Skin epidermis (tissue), 12 donors: Measurements from ENCODE around the gene CADPS2.
A peak's percentile ranks its signal among the peaks of the same experiment; 100 is the strongest.

Experiments
- H3K27ac ChIP-seq, 21 experiments: fragments of 200-600 bp; sonication (generic) in 11 of 21; one replicate each; pipeline ENCODE4 v1.5.0; 2020; ENCODE audit warnings: mild to moderate bottlenecking in 3 of 21, inconsistent platforms in 2 of 21, moderate library complexity in 2 of 21
- H3K4me3 ChIP-seq, 7 experiments: fragments of 200-600 bp; sonication (generic) in 2 of 7; one replicate each; pipeline ENCODE4 v1.5.0; 2020; ENCODE audit warnings: inconsistent platforms in 2 of 7, mild to moderate bottlenecking in 2 of 7, moderate library complexity in 1 of 7

Gene CADPS2

DNA sequence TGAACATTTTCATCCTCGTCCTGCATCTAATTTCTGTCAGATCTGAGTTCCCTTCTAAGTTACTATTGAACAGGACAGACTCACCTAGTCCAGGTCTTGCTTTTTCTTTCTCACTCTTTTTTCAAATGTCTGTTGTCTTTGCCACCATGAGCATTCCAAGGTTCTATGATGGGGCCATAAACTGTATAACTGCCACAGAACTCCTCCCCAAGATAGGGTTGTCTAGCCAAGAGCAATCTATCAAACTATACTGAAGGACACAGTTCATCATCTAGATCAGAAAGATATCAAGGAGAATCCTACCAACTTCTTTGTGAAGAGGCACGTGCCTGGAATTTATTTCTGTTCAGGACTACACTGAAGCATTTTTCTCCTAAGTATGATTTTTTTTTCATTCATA is 531.6 kb downstream of the CADPS2 start:
- no peak overlapping the region for H3K27ac ChIP-seq
- no peak overlapping the region for H3K4me3 ChIP-seq

- Histone ChIP-seq H3K27ac (no peak overlapping the region), H3K4me3 (no peak overlapping the region)
Observed at GRCh38 chr7:122352454-122352853, 533.8 kb downstream of the CADPS2 start.

- Histone ChIP-seq H3K27ac (no peak overlapping the region), H3K4me3 (no peak overlapping the region)
Observed at GRCh38 chr7:122350701-122351100, 535.6 kb downstream of the CADPS2 start.

DNA sequence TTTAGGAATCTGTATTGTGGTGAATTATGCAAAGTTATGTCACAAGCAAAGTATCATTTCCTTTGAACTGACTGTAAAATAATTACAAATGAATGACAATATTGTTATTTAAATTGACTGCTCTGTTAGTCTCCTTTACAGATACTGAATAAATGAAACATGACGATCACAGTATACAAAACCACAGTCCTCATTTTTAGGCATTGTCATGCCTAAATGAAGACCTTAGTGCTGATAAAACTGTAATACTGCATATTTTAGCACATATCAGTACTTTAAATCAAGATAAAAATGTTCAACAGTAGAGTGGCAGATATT is 542.0 kb downstream of the CADPS2 start:
- Histone ChIP-seq H3K4me3 (no peak overlapping the region), H3K27ac (no peak overlapping the region)

- Histone ChIP-seq H3K27ac (no peak overlapping the region), H3K4me3 (no peak overlapping the region)
Observed at GRCh38 chr7:122343601-122344302, 542.5 kb downstream of the CADPS2 start.

GRCh38 chr7:122340427-122340826 is 545.8 kb downstream of the CADPS2 start:
- Histone ChIP-seq H3K27ac (no peak overlapping the region), H3K4me3 (no peak overlapping the region)

- Histone ChIP-seq H3K27ac (no peak overlapping the region), H3K4me3 (no peak overlapping the region)
Observed at GRCh38 chr7:122339145-122339904, 546.9 kb downstream of the CADPS2 start.

DNA sequence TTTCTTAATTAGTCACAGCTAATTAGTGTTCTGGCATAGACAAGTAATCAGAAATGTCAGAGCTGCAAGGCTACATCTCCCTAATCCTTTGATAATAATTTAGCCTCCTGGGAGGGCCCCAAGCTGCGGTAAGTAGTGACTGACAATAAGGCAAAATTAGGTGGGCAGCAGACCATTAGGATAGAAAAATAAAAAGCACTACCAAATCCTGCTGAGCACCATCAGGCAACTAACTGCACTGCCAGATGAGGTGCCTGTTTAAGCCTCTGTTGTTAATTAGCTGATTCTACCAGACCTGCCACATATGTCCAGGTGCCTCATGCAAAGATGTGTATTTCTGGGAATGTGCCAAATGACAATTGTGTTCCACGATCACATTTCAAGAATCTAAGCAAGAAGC is 549.2 kb downstream of the CADPS2 start:
- H3K4me3 ChIP-seq, result no peak overlapping the region
- no peak overlapping the region for H3K27ac ChIP-seq

GRCh38 chr7:122329145-122329802 is 557.0 kb downstream of the CADPS2 start:
- Histone ChIP-seq H3K27ac (no peak overlapping the region), H3K4me3 (no peak overlapping the region)

GRCh38 chr7:122327969-122328368 is 558.3 kb downstream of the CADPS2 start:
- H3K4me3 ChIP-seq, result no peak overlapping the region
- no peak overlapping the region for H3K27ac ChIP-seq

DNA sequence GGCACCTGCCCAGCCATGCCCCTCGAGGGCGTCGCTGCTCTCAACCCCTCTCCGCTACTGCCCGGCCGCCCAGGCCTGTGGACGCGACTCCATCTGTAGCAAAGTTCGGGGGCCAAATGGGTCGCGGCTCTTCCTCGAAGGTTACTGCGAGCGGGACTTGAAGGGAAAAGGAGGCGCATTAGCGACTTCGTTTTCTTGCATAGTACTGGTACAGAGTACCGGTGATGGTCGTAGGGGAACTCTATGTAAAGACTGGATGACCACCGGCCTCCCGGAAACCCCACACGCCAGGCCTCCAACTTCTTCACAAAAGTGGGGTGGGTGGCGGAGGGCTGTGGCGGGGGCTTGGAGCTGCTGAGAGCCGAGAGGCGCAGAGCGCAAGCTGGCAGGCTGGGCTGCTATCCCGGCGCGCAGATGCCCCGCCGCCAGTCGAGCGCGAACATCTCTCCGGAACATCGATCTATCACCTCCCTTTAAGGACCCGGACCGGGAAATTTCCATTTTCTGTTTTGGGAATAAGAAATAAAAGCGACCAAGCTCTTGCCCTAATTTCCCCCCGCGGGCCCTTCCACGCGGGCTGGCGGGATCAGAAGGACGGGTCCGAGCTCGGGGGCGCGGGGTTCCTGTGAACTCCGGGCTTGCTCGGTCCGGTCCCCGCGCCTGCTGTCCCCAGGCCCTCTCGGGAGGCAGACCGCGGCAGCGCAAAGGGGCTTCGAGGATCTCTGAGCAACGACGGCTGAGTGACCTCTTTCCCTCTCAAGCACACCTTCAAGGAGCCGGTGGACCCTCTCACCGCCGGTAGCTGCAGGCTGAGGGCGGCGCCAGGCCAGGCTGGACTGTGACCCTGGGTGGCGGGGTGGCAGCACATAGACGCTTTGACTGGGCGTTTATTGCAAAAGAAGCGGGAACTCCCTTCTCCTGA is 569.5 kb downstream of the CADPS2 start:
- Histone ChIP-seq H3K4me3 (no peak overlapping the region), H3K27ac (no peak overlapping the region)

GRCh38 chr7:122315507-122316466 is 570.5 kb downstream of the CADPS2 start:
- H3K27ac ChIP-seq, result no peak overlapping the region
- H3K4me3 ChIP-seq, result no peak overlapping the region

DNA sequence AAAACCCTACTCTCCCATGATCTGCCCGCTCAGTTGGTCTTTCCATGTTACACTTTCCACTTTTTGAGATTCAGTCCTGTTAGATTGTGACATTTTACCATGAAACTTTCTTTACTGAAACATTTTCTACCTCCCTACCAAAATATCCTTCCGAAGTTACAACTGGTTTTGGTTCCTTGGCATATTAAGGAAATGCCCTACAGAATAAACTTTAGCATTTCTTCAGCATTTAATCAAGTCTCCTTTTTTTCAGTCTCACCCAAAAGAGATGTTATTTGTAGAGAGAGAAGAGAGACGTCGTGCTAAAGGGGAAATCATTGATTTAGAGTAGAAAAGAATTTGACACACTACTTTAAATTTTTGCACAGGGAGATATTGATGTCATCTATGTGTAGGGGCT is 572.0 kb downstream of the CADPS2 start:
- H3K27ac ChIP-seq, result no peak overlapping the region
- H3K4me3 ChIP-seq, result no peak overlapping the region

DNA sequence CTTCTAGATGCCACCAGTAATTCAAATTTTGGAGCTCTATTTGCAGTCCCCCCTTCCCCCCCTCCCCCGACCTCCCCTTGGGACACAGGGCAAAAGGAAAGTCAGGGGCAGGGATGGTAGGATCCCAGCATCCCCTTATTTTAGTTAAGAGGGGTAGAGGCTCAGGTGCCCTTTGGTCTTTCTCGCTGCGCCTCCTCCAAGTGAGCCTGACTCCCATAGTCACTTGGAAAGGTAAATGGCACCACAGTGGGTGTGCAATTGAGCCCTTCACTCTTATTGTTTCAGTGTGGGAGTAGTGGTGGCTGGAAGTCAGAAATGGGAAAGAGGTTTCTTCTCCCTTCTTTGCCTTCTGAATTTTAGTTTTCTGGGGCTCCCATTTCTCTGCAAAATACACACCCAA is 573.5 kb downstream of the CADPS2 start:
- Histone ChIP-seq H3K4me3 (no peak overlapping the region), H3K27ac (no peak overlapping the region)

DNA sequence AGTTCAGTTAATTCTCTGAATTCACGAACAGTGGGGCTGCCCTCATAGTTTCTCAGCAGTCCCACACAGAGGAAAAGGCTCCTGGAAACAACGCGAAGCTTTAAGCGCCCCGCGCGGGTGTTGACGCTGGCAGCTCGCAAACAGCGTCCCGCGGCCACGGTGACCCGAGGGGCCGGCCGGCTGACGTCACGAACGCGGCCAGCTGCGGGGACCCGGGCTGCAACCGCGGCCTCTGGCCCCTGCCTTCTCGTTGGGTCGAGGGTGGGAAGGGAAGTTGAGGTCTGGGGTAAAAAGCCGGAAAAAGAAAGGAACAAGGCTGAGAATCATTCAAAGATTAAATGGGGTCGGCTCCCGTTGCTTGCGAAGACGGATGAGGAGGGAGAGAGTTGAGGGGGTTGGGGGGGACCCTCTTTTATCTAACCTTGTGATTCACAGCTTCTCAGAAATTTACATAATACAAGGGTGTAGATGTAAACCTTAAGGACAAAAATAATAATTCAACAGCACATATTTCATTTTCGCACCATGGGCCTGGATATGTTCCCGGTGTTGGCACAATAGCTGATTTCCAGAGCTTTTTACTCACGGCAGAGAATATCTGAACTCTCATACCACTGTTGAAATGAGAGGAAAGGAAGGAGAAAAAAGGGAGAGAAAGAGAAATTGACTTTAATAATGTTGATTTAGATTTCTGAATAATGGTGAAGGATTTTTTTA is 574.4 kb downstream of the CADPS2 start:
- H3K4me3 ChIP-seq, result no peak overlapping the region

DNA sequence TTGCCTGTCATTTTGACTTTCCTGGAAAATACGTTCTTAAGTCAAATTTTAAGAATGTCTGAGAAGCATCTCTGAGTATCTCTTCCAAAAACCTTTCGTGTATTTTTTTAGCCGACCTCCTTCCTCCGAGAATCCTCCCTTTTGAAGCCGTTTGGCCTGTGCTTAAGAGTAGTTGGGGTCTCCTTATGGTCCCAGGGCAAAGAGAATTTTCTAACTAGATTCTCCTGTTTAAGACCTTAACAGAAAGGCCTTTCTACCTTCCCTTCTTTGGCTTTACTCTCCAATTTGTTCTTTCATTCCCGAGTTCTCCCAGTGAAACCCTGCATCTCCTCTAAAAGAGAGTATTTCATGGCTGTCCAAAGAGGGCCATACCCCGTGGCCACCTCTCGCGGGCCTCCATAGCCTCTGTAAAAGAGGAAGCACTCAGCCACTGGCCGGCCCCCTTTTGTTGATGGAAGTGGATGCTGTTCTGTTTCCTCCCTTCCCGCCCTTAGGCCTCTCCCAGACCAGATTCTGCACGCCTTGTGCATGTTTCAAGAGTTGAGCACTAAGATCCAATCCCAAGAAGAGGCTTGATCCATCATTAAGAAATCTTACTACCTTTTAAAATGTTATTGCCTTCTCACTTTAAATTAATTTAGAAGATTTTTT is 575.1 kb downstream of the CADPS2 start:
- Histone ChIP-seq H3K4me3 (no peak overlapping the region), H3K27ac (no peak overlapping the region)

More for the DNA sequence above, 574.4 kb downstream of the CADPS2 start:
- no peak overlapping the region for H3K27ac ChIP-seq

GRCh38 chr7:122310119-122311021 is 575.9 kb downstream of the CADPS2 start:
- Histone ChIP-seq H3K4me3 (peak overlapping the region in 6 of 7 experiments; percentile 4 to 26 (median 17)), H3K27ac (no peak overlapping the region)
